GM19099 (cell line): ENCODE results near the gene ORAI1.

ENCODE experiments used
- POLR2A ChIP-seq: IDR thresholded peaks from 3 replicates; pipeline ENCODE4 v1.6.1; 2011; ENCODE audit warnings: low read depth; ENCODE audit not compliant: insufficient read length; ENCODE audit errors: extremely low read depth

The ORAI1 gene

DNA sequence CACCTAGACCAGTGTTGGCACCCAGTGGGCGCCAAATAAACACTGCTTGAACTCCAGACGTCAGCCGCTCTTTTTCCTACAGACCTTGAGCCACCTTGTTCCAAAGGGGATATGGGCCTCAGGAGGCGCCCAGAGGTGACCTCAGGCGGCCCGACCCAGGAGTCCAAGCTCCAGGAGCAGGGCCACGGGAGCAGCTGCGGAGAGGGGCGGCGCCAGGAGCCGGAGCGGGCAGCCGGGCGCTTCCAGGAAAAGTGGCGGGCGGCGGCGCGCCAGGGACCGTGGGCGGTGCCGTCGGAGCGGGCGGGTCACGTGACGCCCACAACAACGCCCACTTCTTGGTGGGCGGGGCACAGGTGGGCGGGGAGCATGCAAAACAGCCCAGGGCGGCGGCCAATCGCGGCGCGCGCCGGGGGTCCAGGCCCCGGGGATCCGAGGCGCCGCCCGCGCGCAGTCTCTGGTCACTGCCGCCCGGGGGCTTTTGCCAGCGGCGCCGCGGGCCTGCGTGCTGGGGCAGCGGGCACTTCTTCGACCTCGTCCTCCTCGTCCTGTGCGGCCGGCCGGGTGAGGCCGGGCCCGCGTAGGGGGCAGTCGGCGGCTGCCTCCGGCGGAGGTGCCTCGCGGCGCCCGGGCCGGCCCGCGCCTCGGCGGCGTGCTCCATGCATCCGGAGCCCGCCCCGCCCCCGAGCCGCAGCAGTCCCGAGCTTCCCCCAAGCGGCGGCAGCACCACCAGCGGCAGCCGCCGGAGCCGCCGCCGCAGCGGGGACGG is at the start of gene ORAI1:
ORAI1 (plus strand) TSS at position 444 of the 766 bp plus-strand sequence.
- peak; percentile 98 for TF ChIP-seq POLR2A

GRCh38 chr12:121576851-121577391 is 49.4 kb upstream of the ORAI1 start:
- TF ChIP-seq POLR2A = no peak

- no peak for TF ChIP-seq POLR2A
Observed at GRCh38 chr12:121577443-121578180, 48.7 kb upstream of the ORAI1 start.

DNA sequence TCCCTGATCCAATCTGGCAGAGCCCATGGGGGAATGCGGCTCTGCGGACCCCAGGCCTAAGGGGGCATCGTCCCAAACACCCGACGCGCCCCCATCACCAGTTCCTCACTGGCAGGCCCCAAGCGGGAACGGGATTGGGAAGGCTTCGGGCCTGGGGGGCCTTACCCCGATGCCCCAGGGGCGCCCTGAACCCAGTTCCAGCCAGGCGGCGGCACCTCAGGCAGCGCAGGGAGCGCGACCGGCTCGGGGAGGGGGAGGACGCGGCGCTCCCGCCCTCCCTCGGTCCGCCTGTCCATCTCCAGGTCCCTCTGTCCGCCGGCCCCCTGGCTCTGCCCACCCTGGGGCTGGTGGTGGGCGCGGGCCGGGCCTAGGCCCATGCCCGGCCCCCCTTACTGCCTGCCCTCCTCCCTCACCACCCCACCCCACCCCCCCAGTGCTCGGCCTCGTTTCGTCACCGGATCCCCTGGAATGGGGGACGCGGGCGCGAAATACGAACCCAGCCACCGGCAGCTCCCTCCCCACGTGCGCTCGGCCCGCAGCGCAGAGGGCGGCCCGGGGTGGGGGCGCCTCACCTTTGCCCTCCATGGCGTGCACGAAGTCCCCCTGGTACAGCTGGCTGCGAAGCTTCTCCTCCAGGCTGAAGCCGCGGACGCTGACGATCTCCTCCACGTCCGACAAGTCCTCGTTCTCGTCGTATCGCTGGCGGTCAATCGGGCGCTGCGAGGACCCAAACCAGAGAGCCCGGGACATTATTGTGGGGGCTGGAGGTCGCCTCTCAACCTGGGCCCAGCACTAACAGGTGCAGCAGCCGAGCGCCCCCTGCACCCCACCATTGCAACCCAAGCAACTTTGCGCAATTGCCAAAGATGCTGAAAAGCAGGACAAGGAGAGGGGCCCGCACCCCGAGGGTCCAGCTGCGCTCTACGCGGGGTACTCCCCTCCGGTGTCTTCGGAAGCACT is 47.8 kb upstream of the ORAI1 start:
- TF ChIP-seq POLR2A = no peak

DNA sequence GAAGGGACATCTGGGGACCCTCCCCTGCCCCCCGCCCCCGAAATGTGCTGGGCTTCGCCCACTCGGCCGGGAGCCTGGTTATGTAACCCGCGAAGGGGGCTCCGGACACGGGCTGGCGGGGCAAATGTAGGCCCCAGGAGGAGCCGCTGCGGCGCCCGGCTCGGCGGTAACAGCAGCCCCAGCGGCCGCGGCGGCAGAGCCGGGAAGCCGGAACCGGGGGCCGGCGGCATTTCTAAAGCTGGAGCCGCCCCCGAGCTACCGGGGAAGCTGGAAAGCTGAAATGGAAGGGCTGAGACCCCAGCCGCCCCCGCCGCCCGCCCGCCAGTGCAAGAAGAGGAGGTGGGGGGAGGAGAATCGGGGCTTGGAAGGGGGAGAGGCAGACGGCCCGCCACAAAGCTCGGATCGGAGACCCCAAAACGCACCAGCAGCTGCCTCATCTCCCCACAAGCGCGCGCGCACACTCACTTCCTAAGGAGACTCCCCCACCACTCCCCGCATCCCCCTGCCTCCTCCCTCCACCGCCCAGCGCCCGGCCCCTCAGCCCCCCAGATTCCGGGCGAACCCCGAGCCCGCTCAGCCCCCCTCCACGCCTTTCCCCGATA is 47.0 kb upstream of the ORAI1 start:
- TF ChIP-seq POLR2A = peak; percentile 17

GRCh38 chr12:121579981-121580868 is 46.1 kb upstream of the ORAI1 start:
- peak; percentile 49 for TF ChIP-seq POLR2A

GRCh38 chr12:121580959-121581685 is 45.2 kb upstream of the ORAI1 start, which contains the start of gene KDM2B:
KDM2B (minus strand) TSS chr12:121581023; CDS start chr12:121580911, 112 bp downstream.
- no peak for TF ChIP-seq POLR2A

- TF ChIP-seq POLR2A = no peak
Observed at GRCh38 chr12:121581686-121582429, 44.5 kb upstream of the ORAI1 start.

- TF ChIP-seq POLR2A = no peak
Observed at GRCh38 chr12:121582583-121583333, 43.6 kb upstream of the ORAI1 start.

- no peak for TF ChIP-seq POLR2A
Observed at GRCh38 chr12:121590476-121591143, 35.7 kb upstream of the ORAI1 start.

DNA sequence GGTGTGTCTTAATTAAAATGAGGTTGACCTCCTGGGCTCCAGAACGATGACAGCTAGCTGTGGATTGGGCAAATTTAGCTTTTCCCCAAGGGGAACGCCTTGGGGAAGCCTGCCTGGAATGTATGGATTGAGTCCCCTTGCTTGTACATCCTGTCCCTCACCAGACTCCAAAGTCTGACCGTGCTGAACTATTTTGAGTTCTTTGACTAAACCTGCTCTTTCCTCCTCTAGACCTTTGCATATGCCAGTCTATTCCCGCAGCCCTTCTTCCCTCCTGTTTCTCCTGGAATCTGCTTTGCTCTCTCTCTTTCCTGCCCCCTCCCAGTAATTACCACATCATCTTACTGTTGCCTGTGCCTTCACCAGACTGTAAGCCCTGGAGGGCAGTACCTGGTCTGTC is 34.0 kb upstream of the ORAI1 start:
- TF ChIP-seq POLR2A = no peak

DNA sequence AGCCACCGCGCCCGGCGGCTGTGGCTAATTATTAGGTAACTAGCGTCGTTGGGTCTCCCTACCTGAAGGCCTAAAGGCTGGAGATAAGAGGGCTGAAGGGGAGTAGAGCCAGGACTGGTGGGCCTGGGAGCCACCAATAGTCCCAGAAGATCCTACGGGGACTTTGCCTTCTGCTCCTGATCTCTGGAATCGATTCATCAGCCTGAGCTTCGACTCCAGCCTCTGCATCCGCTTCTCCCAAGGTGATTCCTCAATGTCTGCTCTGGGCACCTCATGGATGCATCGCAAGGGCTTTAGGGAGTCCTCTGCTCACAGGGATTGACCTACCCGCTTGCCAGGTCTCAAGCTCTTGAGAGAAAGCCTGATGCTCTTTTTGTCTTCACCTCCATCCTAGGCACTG is 30.8 kb upstream of the ORAI1 start:
- TF ChIP-seq POLR2A = no peak
